T47D (cell line): ENCODE data around the gene OPN4.

Experiments used
- DNase-seq, 2 experiments: peaks; one replicate each; pipeline versions ENCODE4 v3.0.0 to v3.0.0-alpha.2; 2011 to 2012; ENCODE audit warnings: low read depth in 1 of 2, low spot score in 1 of 2
- JUND ChIP-seq: IDR thresholded peaks from 2 replicates; pipeline ENCODE4 v1.6.1; 2012; ENCODE audit warnings: low read depth
- in situ Hi-C: cut with HindIII; loops from 2 replicates; pipeline ENCODE4 v1.10.0; 2016; ENCODE audit warnings: low sequenced_read_pairs, low pct_unique_long_range_greater_than_20kb

Gene OPN4

DNA sequence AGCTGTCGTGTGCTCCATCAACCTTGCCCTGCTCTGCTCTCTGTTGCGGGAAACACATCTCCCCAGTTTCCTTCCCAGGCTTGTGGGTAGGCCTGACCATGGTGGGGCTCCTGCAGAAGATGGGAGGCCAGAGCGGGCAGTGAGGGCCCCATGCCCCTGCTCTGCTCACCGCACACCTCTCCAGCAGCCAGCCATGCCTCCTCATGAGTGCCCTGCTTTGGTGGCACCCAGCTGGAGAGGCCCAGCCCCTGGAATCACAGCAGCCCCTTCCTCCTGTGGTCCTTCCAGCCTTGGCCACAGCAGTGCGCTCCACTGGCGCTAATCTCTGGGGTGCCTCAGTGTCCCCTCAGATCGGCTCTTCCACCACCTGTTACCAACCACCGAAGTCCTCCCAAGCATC, 4.2 kb upstream of the OPN4 start:
- in situ Hi-C loops, result no loop called here
- TF ChIP-seq JUND, result no peak
- no peak for DNase-seq

DNA sequence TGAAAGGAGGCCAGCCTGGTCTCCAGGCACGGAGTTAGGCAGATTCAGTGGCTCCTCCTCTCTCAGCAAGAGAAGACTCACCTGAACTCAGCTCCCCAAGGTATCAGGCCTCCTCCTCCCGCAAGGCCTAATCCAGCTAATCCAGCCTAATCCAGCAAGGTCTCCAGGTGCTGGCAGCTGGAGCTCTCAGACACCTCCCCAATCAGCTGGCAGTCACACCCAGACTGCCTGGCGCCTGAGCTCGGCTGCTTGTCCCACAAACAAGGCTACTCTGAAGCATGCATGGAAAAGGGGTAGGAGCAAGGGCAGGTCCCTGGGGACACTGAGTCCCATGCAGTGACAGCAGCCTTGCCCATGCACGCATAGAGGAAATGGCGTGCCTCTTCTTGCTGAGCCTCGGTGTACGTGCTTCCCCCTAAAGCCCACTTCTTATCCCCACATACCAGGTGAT, 3.3 kb upstream of the OPN4 start:
- in situ Hi-C loops, result no loop called here
- no peak for DNase-seq
- TF ChIP-seq JUND, result no peak

DNA sequence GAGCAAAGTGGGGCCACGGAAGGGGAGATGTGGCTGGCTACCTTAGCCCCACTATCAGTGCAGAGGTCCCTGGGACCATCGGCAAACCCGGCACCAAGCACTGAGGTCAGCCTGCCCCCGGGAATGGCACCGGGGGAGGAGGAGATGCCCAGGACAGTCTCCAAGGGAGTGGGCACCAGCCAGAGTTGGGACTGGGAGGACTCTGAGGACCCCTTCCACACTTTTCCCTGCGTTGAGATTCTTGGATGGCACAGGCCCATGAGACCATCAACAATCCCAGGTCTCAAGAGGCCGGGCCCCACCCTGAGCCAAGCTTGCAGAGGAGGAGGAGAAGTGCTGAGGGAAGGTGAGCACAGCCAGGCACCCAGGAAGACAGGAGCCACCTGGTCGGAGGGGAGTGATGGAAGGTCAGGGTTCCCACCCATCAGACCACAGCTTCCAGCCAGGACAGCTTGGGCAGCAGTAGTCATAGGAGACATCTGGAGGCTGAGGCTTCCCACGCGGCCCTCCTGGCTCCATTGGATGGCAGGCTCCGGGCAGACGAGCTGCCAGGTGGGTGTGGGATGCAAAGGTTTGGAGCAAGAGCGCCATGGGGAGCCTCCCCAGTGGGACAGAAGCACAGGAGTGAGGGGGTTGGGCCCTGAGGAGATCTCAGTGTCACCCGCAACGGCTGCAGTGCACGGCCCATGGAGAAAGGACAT, 2.6 kb upstream of the OPN4 start:
- DNase-seq, result no peak
- no peak for TF ChIP-seq JUND
- in situ Hi-C loops, result no loop called here

DNA sequence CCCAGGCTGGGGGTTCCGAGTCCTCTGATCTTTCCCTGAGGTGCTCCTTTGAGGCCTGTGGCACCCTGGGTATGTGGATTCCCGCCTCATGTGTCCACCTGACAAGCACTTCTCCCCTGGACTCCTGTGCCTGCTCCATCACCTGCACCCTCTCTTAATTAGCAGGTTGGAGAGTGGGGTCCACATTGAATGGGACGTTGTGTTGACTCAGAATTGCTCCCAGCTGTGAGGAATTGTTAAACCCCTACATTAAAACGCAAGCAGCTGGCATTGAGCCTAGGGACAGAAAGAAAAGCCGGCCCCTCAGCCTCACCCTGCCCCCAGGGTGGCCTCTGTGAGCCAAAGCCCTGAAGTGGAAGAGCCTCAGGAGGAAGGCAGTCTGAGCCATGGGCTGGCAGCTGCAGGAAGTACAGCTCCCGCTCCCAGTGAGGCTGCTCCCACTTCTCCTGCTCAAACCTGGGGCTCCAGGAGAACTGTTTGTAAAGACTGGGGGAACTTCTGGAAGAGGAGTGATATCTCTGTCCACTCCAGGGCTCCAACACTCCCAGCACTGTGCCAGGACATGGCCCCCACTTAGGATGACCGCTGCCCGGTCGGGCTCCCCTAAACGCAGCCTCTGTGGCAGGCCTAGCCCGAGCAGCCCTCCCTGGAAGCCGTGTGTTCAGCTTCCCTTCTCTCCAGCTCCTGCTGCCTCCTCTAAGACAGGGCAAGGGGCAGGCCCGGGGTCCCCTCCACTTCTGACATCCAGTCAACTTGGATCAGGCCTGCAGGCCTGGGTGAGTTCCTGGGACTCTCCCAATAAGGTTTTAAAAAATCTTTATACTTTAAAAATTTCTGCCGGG, 1.8 kb upstream of the OPN4 start:
- TF ChIP-seq JUND, result no peak
- in situ Hi-C loops, result no loop called here
- DNase-seq, result no peak

DNA sequence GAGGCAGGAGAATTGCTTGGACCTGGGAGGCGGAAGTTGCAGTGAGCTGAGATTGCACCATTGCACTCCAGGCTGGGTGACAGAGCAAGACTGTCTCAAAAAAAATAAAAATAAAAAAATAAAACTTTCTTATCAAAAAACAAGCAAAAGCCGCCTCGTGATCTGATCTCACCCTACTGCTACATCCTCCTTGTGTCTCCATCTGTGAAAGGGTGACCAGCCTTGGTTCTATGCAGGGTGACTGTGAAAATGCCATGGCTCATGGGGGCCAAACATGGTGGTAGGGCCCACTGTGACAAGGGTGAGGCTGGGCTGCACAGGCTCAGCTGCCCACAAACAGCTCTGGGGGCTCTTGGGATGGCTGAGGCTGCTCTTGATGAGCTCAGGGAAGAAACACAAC, 968 bp upstream of the OPN4 start:
- DNase-seq, result no peak
- in situ Hi-C loops, result no loop called here
- TF ChIP-seq JUND, result no peak

DNA sequence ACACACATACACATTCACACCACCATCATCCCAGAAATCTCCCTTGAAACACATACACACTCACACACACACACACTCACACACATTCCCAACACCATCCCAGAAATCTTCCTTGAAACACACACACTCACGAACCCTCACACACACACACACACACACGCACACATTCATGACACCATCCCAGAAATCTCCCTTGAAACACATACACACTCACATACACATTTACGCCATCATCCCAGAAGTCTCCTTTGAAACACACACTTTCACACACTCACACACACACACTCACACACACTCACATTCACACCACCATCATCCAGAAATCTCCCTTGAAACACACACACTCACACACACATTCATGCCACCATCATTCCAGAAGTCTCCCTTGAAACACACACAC, 360 bp upstream of the OPN4 start:
- in situ Hi-C loops, result no loop called here
- TF ChIP-seq JUND, result no peak
- no peak for DNase-seq

DNA sequence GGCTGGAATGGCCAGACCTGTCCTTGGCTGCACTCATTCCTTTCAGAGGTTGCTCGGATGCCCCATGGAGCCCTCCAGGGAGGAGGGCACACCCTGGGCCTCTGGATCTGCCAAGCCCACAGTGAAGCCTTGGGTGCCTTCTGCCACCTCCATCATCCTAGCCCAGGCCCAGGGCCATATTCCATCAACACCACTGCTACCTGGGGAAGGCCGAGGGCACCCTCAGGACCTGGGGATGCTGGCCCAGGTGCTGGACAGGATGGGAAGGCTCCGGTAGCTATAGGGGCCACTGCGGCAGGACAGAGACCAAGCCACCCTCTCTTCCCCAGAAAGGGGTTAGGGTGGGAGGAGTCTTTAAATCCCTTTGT, 810 bp downstream of the OPN4 start:
- DNase-seq, result no peak
- TF ChIP-seq JUND, result no peak
- in situ Hi-C loops, result no loop called here

DNA sequence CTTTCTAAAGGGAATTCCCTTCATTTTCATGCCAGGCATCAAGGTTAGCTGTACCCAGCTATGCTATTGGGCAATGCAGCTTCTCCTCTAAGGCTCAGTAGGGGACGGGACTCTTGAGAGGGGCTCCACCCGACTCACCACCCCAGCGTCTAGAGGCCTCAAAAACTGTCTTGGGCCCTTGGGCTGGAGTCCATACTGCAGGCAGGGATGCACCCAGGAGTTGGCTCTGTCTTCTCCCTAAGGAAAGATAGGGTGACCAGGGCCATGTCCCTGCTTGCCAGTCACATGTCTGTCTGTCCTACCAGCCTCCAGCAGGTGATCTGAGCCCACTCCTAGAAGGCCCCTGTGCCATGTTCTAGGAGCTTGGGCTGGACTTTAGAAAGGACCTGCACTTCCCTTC, 1.2 kb downstream of the OPN4 start:
- DNase-seq, result no peak
- in situ Hi-C loops, result no loop called here
- no peak for TF ChIP-seq JUND

DNA sequence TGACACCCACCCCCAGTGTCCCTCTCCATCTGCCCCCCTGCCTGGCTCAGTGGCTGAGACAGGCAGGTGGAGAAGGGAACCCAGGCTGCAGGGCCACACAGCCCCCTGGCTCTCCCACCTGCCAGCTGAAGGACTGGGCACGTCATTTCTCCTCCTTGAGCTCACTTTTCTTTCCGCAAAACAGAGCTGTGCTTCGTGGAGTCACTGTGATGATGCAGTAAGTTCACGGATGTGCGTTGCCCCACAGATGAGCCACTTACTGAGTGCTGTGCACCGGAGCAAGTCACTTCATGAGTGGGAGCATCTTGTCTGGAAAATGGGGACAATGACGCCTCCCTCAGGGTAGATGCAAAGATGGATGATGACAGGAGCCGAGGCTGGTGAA, 2.7 kb downstream of the OPN4 start:
- no peak for TF ChIP-seq JUND
- DNase-seq, result no peak
- in situ Hi-C loops, result no loop called here

DNA sequence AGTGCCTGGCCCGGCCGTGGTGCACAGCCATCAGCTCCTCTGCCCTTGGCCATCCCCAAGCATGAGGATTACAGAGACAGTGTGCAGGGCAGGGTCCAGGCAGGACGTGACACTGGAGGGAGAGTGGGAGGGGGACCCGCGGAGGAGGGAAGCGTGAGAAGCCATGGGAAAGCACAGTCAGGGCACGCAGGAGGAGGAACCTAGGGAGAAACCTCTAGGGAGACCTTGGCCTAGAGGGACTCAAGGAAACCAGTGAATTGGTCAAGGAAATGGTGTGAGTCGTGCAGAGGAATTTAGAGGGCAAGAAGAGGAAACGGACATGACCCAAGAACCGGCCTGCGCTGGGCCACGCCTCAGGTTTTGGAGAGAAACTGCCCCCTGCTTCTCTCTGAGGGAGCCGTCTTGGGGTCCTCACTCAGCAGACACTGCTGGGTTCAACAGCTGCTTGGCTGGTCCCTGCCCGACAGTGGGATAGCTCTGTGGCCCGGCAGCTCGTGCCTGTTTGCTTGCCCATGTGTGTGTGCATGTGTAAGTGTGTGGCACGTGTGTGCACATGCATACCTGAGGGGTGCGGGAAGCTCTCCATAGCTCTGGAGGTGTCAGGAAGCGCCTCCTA, 3.2 kb downstream of the OPN4 start:
- in situ Hi-C loops, result no loop called here
- TF ChIP-seq JUND, result no peak
- DNase-seq, result no peak

DNA sequence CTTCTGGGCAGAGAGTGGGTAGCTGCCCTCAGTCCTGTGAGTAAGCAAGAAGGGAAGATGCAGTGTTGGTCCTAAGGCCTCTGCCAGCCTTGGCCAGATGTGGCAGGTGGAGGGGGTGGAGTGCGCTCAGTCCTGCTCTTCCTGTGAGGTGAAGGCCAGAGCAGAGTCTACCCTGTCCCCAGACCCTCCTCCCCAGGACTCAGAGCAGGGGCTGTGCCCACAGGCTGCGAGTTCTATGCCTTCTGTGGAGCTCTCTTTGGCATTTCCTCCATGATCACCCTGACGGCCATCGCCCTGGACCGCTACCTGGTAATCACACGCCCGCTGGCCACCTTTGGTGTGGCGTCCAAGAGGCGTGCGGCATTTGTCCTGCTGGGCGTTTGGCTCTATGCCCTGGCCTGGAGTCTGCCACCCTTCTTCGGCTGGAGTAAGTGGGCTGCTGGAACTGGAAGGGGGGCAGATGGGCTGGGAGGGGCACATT, 4.0 kb downstream of the OPN4 start:
- TF ChIP-seq JUND, result no peak
- no peak for DNase-seq
- in situ Hi-C loops, result no loop called here

DNA sequence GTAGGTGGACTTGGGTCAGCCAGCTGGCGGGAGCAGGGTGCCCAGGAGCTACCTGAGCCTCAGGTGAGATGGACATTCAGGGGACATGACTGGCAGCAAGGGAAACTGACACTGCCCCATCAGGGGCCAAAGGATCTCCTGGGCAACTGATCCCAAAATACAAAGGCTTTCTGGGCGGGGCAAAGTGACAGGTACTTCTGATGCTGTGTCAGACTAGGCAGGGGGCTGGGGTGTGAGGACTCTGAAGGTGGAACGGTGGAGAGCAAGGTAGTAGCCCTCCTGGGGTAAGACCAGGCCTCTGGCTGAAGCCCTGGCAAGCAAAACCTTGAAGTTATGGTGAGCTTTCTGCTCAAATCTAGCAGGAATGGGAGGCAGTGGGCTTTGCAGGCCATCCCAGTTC, 4.4 kb downstream of the OPN4 start:
- DNase-seq, result no peak
- TF ChIP-seq JUND, result no peak

DNA sequence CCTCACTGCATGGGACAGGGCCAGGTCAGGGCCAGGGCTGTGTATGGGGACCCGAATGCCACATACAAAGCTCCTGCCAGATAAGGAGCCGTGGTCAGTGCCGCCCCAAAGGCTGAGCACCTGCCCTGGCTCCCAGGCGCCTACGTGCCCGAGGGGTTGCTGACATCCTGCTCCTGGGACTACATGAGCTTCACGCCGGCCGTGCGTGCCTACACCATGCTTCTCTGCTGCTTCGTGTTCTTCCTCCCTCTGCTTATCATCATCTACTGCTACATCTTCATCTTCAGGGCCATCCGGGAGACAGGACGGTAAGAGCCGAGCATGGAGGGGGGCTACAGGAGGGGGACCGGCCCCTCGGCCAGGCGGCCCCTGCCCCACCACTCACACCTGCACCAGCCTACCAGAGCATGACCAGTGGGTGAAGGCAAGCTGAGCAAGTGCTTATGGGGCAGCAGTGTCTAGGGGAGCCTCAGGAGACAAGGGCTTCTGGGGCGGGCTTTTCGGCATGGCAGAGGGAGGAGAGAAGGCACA, 4.9 kb downstream of the OPN4 start:
- in situ Hi-C loops, result no loop called here
- no peak for DNase-seq
- no peak for TF ChIP-seq JUND

More for the DNA sequence above, 4.4 kb downstream of the OPN4 start:
- in situ Hi-C loops, result no loop called here
